SH-SY5Y (cell line): ENCODE data around the gene SESN1.

Experiments used
- GATA2 ChIP-seq: IDR thresholded peaks from 2 replicates; pipeline ENCODE4 v1.6.1; 2011; ENCODE audit warnings: mild to moderate bottlenecking, low read depth, low read length
- GATA3 ChIP-seq: IDR thresholded peaks from 2 replicates; pipeline ENCODE4 v1.6.1; 2011; ENCODE audit warnings: low read depth, mild to moderate bottlenecking, low read length, moderate library complexity

DNA sequence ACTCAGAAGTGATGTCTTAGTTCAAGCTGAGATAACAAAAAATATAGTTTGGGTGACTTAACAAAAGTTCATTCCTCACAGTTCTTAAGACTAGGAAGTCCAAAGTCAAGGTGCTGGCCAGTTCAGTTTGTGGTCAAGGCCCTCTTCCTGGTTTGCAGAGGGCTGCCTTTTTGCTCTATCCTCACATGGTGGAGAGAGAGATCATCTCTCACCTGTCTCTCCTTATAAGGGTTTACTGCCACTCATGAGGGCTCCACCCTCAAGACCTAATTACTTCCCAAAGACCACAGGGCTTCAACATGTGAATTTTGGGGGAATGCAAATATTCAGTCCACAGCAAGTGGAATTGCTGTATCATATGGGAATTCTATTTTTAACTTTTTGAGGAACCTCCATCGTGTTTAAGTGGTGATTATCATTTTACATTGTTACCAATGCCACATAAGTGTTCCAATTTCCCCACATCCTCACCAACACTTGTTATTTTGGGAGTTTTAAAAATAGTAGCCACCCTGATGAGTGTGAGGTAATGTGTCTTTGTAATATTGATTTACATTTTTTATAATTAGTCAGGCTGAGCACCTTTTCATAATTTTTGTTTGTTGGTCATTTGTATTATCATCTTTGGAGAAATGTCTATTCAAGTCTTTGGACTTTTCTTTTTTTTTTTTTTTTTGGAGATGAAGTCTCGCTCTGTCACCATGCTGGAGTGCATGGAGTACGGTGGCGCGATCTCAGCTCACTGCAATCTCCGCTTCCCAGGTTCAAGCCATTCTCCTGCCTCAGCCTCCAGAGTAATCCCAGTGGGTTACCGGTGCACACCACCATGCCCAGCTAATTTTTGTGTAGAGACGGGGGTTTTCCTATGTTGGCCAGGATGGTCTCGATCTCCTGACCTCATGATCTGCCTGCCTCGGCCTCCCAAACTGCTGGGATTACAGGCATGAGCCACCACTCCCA lies 112.2 kb downstream of the SESN1 start:
- TF ChIP-seq GATA2 = no peak
- TF ChIP-seq GATA3 = no peak
